OCI-LY3 (cell line): ENCODE results near the gene ZNF202.

Experiments used
- H2AFZ ChIP-seq: fragments of 200-600, 300-600 bp; shearing (Covaris generic); 2 replicates; pipeline ENCODE4 v1.6.0; 2014; ENCODE audit warnings: antibody characterized with exemption, low read depth, low read length
- H3K27ac ChIP-seq: fragments of 200-600, 300-600 bp; sonication (generic); 2 replicates; pipeline ENCODE4 v1.5.1; 2014; ENCODE audit warnings: mild to moderate bottlenecking, low read length, moderate library complexity, mixed read lengths
- H3K27me3 ChIP-seq: fragments of 200-600, 300-600 bp; sonication (generic); 2 replicates; pipeline ENCODE4 v1.6.1; 2014; ENCODE audit warnings: low read depth, low read length, mixed read lengths
- H3K36me3 ChIP-seq: fragments of 200-600, 300-600 bp; sonication (generic); replicated peaks from 2 replicates; pipeline ENCODE3; 2014; ENCODE audit warnings: low read depth, low read length, mixed read lengths
- H3K4me1 ChIP-seq: fragments of 300-600, 200-600 bp; sonication (generic); 2 replicates; pipeline ENCODE4 v1.6.1; 2014; ENCODE audit warnings: low read length, mixed read lengths
- H3K4me2 ChIP-seq: fragments of 200-600, 300-600 bp; sonication (generic); 2 replicates; pipeline ENCODE4 v1.6.1; 2014; ENCODE audit warnings: low read length, mixed read lengths
- H3K4me3 ChIP-seq: fragments of 300-600, 200-600 bp; sonication (generic); 2 replicates; pipeline ENCODE4 v1.5.1; 2014; ENCODE audit warnings: antibody characterized with exemption, mild to moderate bottlenecking, low read length, moderate library complexity
- H3K79me2 ChIP-seq: fragments of 300-600, 200-600 bp; shearing (Covaris generic); 2 replicates; pipeline ENCODE4 v1.6.1; 2014; ENCODE audit warnings: mild to moderate bottlenecking, low read length, mixed read lengths
- H3K9ac ChIP-seq: fragments of 300-600, 200-600 bp; shearing (Covaris generic); 2 replicates; pipeline ENCODE4 v1.6.0; 2014; ENCODE audit warnings: mild to moderate bottlenecking, low read length, moderate library complexity
- H3K9me3 ChIP-seq: fragments of 200-600, 300-600 bp; shearing (Covaris generic); 2 replicates; pipeline ENCODE4 v1.6.1; 2014; ENCODE audit warnings: low read length, mixed read lengths; ENCODE audit not compliant: insufficient read depth
- H4K20me1 ChIP-seq: fragments of 200-600, 300-600 bp; sonication (generic); 2 replicates; pipeline ENCODE4 v1.6.1; 2016; ENCODE audit warnings: low read length, mixed read lengths; ENCODE audit not compliant: insufficient read depth
- CTCF ChIP-seq: fragments of 200-600, 300-600 bp; sonication (generic); IDR thresholded peaks from 2 replicates; pipeline ENCODE4 v1.5.1; 2014; ENCODE audit warnings: antibody characterized with exemption, low read length, low read depth
- EZH2phosphoT487 ChIP-seq: fragments of 200-600 bp; shearing (Covaris generic); IDR thresholded peaks from 2 replicates; pipeline ENCODE4 v1.6.1; 2018; ENCODE audit warnings: antibody characterized with exemption, mixed run types, low read depth

The ZNF202 gene

GRCh38 chr11:123694551-123694950, 46.9 kb downstream of the ZNF202 start:
- no peaks in the 10 kb centered on the region for H4K20me1 ChIP-seq
- TF ChIP-seq CTCF: no peak
- no peak for TF ChIP-seq EZH2phosphoT487
- H3K27me3 ChIP-seq: peaks cover 31% of the 10 kb centered on the region
- H3K9ac ChIP-seq: no peak overlapping the region
- peaks cover 7% of the 10 kb centered on the region for H3K4me1 ChIP-seq
- H3K36me3 ChIP-seq: no peaks in the 10 kb centered on the region
- no peak overlapping the region for H3K4me3 ChIP-seq
- no peaks in the 10 kb centered on the region for H3K9me3 ChIP-seq
- no peak overlapping the region for H3K4me2 ChIP-seq
- H3K79me2 ChIP-seq: no peaks in the 10 kb centered on the region
- H3K27ac ChIP-seq: no peak overlapping the region
- no peak overlapping the region for H2AFZ ChIP-seq

DNA sequence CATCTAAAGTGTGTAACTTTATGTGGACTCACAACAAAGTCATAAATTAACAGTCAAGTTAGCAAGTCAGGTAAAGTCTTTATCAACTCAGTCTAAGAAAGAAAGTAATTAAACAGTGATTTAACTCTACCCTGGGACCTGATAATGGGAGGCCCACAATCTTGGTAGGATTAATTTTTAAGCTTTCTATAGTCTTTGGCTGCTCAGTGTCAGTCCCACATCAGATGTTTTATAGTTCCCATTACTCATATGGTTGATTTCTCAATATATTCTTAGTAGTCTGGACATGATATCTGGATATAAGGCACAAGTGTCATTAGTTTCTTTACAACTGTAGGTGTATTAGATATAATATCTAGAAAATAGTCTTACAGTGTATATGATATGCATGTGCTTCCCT, 48.5 kb downstream of the ZNF202 start:
- H3K9ac ChIP-seq: no peak overlapping the region
- H3K9me3 ChIP-seq: no peaks in the 10 kb centered on the region
- no peak overlapping the region for H3K27ac ChIP-seq
- no peaks in the 10 kb centered on the region for H3K4me1 ChIP-seq
- no peak overlapping the region for H3K4me2 ChIP-seq
- H2AFZ ChIP-seq: no peak overlapping the region
- H3K27me3 ChIP-seq: peaks cover 34% of the 10 kb centered on the region
- H3K36me3 ChIP-seq: no peaks in the 10 kb centered on the region
- TF ChIP-seq EZH2phosphoT487 (no peak), CTCF (no peak)
- H4K20me1 ChIP-seq: no peaks in the 10 kb centered on the region
- no peak overlapping the region for H3K4me3 ChIP-seq
- no peaks in the 10 kb centered on the region for H3K79me2 ChIP-seq

DNA sequence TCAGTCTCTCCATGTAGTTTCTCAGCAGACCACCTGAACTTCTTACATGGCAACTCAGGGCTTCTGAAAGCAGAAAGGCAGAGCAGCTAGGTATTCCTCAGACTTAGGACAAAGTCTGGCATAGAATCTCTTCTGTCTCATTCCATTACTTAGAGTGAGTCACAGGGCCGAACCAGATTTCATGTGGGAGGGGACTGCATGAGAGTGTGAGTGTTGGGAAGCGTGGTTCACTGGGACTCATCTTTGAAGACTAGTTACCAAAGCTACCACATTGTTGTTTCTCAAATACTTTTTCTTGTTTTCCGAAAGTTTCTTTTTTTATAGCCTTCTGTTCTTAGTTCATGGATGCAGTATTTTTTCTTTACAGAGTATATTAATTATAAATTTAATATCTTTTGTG, 51.0 kb downstream of the ZNF202 start:
- no peaks in the 10 kb centered on the region for H3K79me2 ChIP-seq
- H3K27ac ChIP-seq: no peak overlapping the region
- no peak overlapping the region for H3K9ac ChIP-seq
- no peak overlapping the region for H3K4me2 ChIP-seq
- TF ChIP-seq CTCF: no peak
- H4K20me1 ChIP-seq: no peaks in the 10 kb centered on the region
- H3K36me3 ChIP-seq: no peaks in the 10 kb centered on the region
- H3K27me3 ChIP-seq: peaks cover 48% of the 10 kb centered on the region
- no peaks in the 10 kb centered on the region for H3K4me1 ChIP-seq
- H3K9me3 ChIP-seq: no peaks in the 10 kb centered on the region
- H2AFZ ChIP-seq: no peak overlapping the region
- H3K4me3 ChIP-seq: no peak overlapping the region

DNA sequence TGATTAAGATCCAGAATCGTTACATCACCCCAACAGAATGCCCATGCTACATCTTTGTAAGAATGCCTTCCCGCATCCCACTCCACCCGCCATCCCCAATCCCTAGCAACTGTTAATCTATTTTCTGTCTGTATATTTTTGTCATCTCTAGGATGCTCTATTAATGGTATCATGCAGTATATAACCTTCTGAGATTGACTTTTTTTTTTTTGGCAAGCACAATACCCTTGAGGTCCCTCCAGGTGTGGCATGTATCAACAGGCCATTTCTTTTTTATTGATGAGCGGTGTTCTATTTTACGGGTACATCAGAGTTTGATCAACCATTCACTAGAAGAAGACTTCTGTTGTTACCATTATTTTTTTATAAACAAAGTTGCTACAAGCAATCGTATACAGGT, 56.9 kb downstream of the ZNF202 start:
- Histone ChIP-seq H3K4me1 (no peaks in the 10 kb centered on the region), H3K9ac (no peak overlapping the region), H3K27me3 (peaks cover 34% of the 10 kb centered on the region; the same call in 1 of the 2 replicates), H4K20me1 (no peaks in the 10 kb centered on the region), H3K27ac (no peak overlapping the region), H3K79me2 (no peaks in the 10 kb centered on the region), H2AFZ (no peak overlapping the region), H3K36me3 (no peaks in the 10 kb centered on the region), H3K4me2 (no peak overlapping the region), H3K9me3 (no peaks in the 10 kb centered on the region), H3K4me3 (no peak overlapping the region)
- no peak for TF ChIP-seq EZH2phosphoT487
- no peak for TF ChIP-seq CTCF
